ENCODE measurements around the gene ADGRL2.

DNA sequence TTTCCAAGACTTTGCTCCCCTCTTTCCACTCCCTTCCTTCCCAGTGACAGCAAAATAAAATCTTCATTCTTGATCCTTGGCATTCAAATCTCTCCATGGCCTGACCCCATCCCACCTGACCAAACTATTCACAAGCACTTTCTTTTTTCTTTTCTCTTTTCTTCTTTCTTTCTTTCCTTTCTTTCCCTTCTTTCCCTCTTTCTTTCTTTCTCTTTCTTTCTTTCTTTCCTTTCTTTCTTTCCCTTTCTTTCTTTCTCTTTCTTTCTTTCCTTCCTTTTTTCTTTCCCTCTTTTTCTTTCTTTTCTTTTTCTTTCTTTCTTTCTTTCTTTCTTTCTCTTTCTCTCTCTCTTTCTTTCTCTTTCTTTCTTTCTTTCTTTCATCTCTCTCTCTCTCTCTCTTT, 207.1 kb downstream of the ADGRL2 start:
- TF ChIP-seq, protein P1, sequence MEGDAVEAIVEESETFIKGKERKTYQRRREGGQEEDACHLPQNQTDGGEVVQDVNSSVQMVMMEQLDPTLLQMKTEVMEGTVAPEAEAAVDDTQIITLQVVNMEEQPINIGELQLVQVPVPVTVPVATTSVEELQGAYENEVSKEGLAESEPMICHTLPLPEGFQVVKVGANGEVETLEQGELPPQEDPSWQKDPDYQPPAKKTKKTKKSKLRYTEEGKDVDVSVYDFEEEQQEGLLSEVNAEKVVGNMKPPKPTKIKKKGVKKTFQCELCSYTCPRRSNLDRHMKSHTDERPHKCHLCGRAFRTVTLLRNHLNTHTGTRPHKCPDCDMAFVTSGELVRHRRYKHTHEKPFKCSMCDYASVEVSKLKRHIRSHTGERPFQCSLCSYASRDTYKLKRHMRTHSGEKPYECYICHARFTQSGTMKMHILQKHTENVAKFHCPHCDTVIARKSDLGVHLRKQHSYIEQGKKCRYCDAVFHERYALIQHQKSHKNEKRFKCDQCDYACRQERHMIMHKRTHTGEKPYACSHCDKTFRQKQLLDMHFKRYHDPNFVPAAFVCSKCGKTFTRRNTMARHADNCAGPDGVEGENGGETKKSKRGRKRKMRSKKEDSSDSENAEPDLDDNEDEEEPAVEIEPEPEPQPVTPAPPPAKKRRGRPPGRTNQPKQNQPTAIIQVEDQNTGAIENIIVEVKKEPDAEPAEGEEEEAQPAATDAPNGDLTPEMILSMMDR (IDR thresholded peaks at IDR 0.05) = no peak
- TF ChIP-seq POLR2AphosphoS5 (IDR thresholded peaks at IDR 0.05) = no peak
- TF ChIP-seq POLR2A (IDR thresholded peaks at IDR 0.05) = no peak
